Measurements from ENCODE around the gene SYDE1. TPM values are rescaled to one million over a fixed set of nuclear protein-coding genes. Genes with fewer than 3 reads are reported as not detected.

SYDE1 gene
- total and polyA plus RNA-seq, 2 experiments from 2014 or later: 4.1 to 21.4 TPM

DNA sequence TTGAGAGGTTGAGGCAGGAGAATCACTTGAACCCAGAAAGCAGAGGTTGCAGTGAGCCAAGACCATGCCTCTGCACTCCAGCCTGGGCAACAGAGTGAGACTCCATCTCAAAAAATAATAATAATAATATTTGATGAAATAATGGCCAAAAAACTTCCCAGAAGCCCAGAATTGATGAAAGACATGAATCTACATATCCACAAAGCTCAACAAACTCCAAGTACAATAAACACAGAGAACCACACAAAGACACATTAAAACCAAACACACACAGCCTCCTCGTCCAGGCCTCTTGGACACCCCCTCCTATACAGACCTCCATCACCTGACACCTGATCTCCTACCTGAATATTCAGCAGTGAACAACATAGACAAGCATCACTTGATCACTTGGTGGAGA lies 3.2 kb upstream of the SYDE1 start:
- 0 out of 2 replicates have a peak, but pooled peaks cover 4% of the 10 kb centered on the region for H3K9me2 ChIP-seq (ENCODE audit: insufficient read depth)
- no peak for TF ChIP-seq JUNB (IDR thresholded peaks at IDR 0.05; ENCODE audit: unreplicated experiment)
- no peak for TF ChIP-seq EZH2phosphoT487 (IDR thresholded peaks at IDR 0.05; ENCODE audit: unreplicated experiment)
- TF ChIP-seq POLR2AphosphoS5 (IDR thresholded peaks at IDR 0.05; ENCODE audit: low read depth): no peak
- TF ChIP-seq ZNF331 (CRISPR knock-in tag; IDR thresholded peaks at IDR 0.05; ENCODE audit: low read depth): no peak
- TF ChIP-seq STAT1 (IDR thresholded peaks at IDR 0.05; ENCODE audit: unreplicated experiment): no peak
- TF ChIP-seq, protein P1, sequence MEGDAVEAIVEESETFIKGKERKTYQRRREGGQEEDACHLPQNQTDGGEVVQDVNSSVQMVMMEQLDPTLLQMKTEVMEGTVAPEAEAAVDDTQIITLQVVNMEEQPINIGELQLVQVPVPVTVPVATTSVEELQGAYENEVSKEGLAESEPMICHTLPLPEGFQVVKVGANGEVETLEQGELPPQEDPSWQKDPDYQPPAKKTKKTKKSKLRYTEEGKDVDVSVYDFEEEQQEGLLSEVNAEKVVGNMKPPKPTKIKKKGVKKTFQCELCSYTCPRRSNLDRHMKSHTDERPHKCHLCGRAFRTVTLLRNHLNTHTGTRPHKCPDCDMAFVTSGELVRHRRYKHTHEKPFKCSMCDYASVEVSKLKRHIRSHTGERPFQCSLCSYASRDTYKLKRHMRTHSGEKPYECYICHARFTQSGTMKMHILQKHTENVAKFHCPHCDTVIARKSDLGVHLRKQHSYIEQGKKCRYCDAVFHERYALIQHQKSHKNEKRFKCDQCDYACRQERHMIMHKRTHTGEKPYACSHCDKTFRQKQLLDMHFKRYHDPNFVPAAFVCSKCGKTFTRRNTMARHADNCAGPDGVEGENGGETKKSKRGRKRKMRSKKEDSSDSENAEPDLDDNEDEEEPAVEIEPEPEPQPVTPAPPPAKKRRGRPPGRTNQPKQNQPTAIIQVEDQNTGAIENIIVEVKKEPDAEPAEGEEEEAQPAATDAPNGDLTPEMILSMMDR (conservative IDR thresholded peaks at IDR 0.05; ENCODE audit: low read depth in 2 of 2): no peak
- TF ChIP-seq EZH2 (IDR thresholded peaks at IDR 0.05; ENCODE audit: low read depth, unreplicated experiment): no peak
- TF ChIP-seq CREB1 (CRISPR knock-in tag; IDR thresholded peaks at IDR 0.05; ENCODE audit: low read depth): no peak
- Mint-ChIP-seq H3K4me1 (peaks cover 12% of the 10 kb centered on the region), H3K9me3 (peaks cover 11% of the 10 kb centered on the region), H3K36me3 (ENCODE audit: low read depth) (0 out of 3 replicates have a peak, but pooled peaks cover 2% of the 10 kb centered on the region), H3K4me3 (no peak overlapping the region), H3K27ac (no peak overlapping the region), H3K27me3 (ENCODE audit: insufficient read depth, low read depth, poor library complexity) (peaks cover 4% of the 10 kb centered on the region)
- no peaks in the 10 kb centered on the region for H3K27me3 ChIP-seq (ENCODE audit: insufficient read depth)
- ATAC-seq (no peak), DNase-seq (ENCODE audit: low spot score) (no peak)
- H2AFZ ChIP-seq: no peak overlapping the region
- no peak overlapping the region for H3K27ac ChIP-seq (ENCODE audit: low read depth)
- H4K20me1 ChIP-seq (replicated peaks; ENCODE audit: insufficient read depth): no peaks in the 10 kb centered on the region
- H3F3A ChIP-seq (replicated peaks; ENCODE audit: low read depth): no peaks in the 10 kb centered on the region
- H3K4me3 ChIP-seq: no peak overlapping the region
- no peak overlapping the region for H3K4me2 ChIP-seq
- no peaks in the 10 kb centered on the region for H3K36me3 ChIP-seq (ENCODE audit: insufficient read depth)
- H3K79me2 ChIP-seq (replicated peaks; ENCODE audit: insufficient read depth): peaks cover 9% of the 10 kb centered on the region
- H3K4me1 ChIP-seq (ENCODE audit: insufficient read depth): peaks cover 11% of the 10 kb centered on the region; the same call in 1 of the 2 replicates

DNA sequence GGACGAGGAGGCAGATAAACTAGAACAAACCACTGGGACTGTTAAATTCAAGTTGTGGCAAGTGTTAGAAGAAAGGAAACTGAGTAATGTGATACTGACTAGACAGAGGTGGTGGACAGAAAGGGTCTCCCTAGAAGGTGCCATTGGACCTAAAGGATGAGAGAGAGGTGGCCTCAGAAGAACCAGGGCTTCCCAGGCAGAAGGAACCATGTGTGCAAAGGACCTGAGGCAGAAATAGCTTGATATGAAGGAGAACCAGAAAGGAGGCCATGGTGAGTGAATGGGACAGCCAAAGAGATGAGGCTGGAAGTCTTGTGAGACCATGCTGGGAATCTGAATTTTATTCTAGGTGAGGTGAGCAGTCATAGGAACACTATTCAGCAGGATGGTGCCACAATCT lies 2.8 kb upstream of the SYDE1 start:
- peaks cover 7% of the 10 kb centered on the region for H3K27me3 Mint-ChIP-seq (ENCODE audit: insufficient read depth, low read depth, poor library complexity)

More for the DNA sequence above, 2.8 kb upstream of the SYDE1 start:
- no peak overlapping the region for H3K27ac ChIP-seq (ENCODE audit: low read depth)
- H3K36me3 ChIP-seq (ENCODE audit: insufficient read depth): no peaks in the 10 kb centered on the region
- H3K9me2 ChIP-seq (ENCODE audit: insufficient read depth): 0 out of 2 replicates have a peak, but pooled peaks cover 4% of the 10 kb centered on the region
- no peak overlapping the region for H3K27ac Mint-ChIP-seq
- H3K9me3 Mint-ChIP-seq: peaks cover 11% of the 10 kb centered on the region
- H3K27me3 ChIP-seq (ENCODE audit: insufficient read depth): no peaks in the 10 kb centered on the region
- ATAC-seq (no peak), DNase-seq (ENCODE audit: low spot score) (no peak)
- H4K20me1 ChIP-seq (replicated peaks; ENCODE audit: insufficient read depth): no peaks in the 10 kb centered on the region
- TF ChIP-seq EZH2phosphoT487 (IDR thresholded peaks at IDR 0.05; ENCODE audit: unreplicated experiment): no peak
- TF ChIP-seq POLR2AphosphoS5 (IDR thresholded peaks at IDR 0.05; ENCODE audit: low read depth): no peak
- no peak for TF ChIP-seq NANOG (IDR thresholded peaks at IDR 0.05; ENCODE audit: borderline replicate concordance)
- TF ChIP-seq ZNF114 (CRISPR knock-in tag; IDR thresholded peaks at IDR 0.05): no peak
- TF ChIP-seq JUNB (IDR thresholded peaks at IDR 0.05; ENCODE audit: unreplicated experiment): no peak
- no peak for TF ChIP-seq REST (IDR thresholded peaks at IDR 0.05; ENCODE audit: unreplicated experiment)
- TF ChIP-seq STAT1 (IDR thresholded peaks at IDR 0.05; ENCODE audit: unreplicated experiment): no peak
- TF ChIP-seq, protein P1 (conservative IDR thresholded peaks at IDR 0.05; ENCODE audit: low read depth in 2 of 2): no peak
- no peak overlapping the region for H2AFZ ChIP-seq
- no peak overlapping the region for H3K4me3 ChIP-seq
- H3K4me3 Mint-ChIP-seq: no peak overlapping the region
- peaks cover 12% of the 10 kb centered on the region for H3K4me1 Mint-ChIP-seq
- no peak overlapping the region for H3K4me2 ChIP-seq
- peaks cover 11% of the 10 kb centered on the region; the same call in 1 of the 2 replicates for H3K4me1 ChIP-seq (ENCODE audit: insufficient read depth)
- H3K79me2 ChIP-seq (replicated peaks; ENCODE audit: insufficient read depth): peaks cover 9% of the 10 kb centered on the region
- no peaks in the 10 kb centered on the region for H3F3A ChIP-seq (replicated peaks; ENCODE audit: low read depth)
- 0 out of 3 replicates have a peak, but pooled peaks cover 5% of the 10 kb centered on the region for H3K36me3 Mint-ChIP-seq (ENCODE audit: low read depth)
